ENCODE results near the gene ZNHIT6.

The ZNHIT6 gene

DNA sequence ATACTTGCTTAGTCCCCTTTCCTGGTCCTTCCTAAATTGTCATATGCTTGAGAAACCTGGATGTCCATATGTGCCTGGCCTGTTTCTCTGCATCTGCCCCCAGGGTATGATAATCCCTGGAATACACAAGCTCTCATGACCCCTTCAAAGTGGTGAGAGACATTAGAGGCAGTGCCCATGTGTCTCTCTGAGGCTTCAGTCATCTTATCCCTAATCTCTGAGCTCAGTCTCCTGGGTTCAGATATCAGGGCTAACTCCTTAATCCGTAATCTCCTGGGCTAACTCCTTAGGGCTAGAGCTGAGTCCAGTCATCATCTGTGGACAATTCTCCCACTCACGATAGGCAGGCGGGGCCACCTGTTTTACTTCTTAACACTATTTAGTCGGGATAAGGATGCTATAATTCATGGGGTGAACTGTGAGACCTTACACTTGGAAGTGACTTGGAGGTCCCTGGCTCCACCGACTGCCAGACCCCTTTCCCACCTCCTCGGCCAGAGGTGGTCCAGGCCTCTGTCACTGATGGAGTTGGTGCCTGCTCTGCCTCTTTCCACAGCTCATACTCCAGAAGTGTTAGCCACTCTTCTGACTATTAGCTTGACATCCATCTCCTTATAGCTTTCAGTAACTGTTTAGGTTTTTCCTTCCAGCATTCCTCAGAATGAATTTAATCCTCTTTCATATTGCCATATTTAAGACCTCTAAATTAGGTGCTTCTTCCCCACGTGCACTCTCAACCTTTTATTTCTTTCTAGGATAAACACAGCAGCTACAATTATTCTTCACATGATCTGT is 105.0 kb downstream of the ZNHIT6 start:
- TF ChIP-seq, protein P1, sequence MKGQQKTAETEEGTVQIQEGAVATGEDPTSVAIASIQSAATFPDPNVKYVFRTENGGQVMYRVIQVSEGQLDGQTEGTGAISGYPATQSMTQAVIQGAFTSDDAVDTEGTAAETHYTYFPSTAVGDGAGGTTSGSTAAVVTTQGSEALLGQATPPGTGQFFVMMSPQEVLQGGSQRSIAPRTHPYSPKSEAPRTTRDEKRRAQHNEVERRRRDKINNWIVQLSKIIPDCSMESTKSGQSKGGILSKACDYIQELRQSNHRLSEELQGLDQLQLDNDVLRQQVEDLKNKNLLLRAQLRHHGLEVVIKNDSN (IDR thresholded peaks at IDR 0.05), result no peak
- TF ChIP-seq CREB1 (IDR thresholded peaks at IDR 0.05; ENCODE audit: low read depth) (no peak), NFIC (IDR thresholded peaks at IDR 0.05) (no peak), YY1 (IDR thresholded peaks at IDR 0.05; ENCODE audit: low read depth) (no peak), EGR1 (IDR thresholded peaks at IDR 0.05) (no peak), TEAD4 (IDR thresholded peaks at IDR 0.05) (no peak)

DNA sequence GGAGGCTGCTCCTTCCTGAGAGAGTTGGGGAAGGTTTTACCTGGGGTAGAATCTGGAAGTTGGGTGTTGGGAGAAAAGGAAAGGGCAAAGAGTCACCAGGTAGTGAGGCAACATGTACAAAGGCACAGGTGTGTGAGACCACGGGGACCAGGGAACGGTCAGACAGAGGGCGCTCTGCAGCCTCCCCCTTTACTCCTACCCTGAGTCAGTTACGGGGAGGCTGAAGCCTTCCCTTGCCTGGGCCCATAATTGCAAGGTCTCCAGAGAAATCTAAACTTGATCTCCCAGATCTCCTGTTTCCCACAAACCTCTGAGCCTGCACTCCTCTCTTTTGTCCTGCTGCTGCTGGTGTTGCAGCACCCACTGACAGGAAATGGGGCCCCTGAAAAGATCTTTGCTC is 105.7 kb downstream of the ZNHIT6 start:
- TF ChIP-seq, protein P2, sequence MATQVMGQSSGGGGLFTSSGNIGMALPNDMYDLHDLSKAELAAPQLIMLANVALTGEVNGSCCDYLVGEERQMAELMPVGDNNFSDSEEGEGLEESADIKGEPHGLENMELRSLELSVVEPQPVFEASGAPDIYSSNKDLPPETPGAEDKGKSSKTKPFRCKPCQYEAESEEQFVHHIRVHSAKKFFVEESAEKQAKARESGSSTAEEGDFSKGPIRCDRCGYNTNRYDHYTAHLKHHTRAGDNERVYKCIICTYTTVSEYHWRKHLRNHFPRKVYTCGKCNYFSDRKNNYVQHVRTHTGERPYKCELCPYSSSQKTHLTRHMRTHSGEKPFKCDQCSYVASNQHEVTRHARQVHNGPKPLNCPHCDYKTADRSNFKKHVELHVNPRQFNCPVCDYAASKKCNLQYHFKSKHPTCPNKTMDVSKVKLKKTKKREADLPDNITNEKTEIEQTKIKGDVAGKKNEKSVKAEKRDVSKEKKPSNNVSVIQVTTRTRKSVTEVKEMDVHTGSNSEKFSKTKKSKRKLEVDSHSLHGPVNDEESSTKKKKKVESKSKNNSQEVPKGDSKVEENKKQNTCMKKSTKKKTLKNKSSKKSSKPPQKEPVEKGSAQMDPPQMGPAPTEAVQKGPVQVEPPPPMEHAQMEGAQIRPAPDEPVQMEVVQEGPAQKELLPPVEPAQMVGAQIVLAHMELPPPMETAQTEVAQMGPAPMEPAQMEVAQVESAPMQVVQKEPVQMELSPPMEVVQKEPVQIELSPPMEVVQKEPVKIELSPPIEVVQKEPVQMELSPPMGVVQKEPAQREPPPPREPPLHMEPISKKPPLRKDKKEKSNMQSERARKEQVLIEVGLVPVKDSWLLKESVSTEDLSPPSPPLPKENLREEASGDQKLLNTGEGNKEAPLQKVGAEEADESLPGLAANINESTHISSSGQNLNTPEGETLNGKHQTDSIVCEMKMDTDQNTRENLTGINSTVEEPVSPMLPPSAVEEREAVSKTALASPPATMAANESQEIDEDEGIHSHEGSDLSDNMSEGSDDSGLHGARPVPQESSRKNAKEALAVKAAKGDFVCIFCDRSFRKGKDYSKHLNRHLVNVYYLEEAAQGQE (IDR thresholded peaks at IDR 0.05; ENCODE audit: low read depth), result no peak
- TF ChIP-seq NFIC (IDR thresholded peaks at IDR 0.05) (no peak), TEAD4 (IDR thresholded peaks at IDR 0.05) (no peak), FOXM1 (IDR thresholded peaks at IDR 0.05; ENCODE audit: borderline replicate concordance, low read depth) (no peak), CEBPB (IDR thresholded peaks at IDR 0.05) (no peak), ZBTB7A (IDR thresholded peaks at IDR 0.05; ENCODE audit: low read depth) (no peak), RAD21 (IDR thresholded peaks at IDR 0.05; ENCODE audit: low read depth) (no peak), TAF1 (IDR thresholded peaks at IDR 0.05; ENCODE audit: low read depth) (no peak), EGR1 (IDR thresholded peaks at IDR 0.05) (no peak), EP300 (IDR thresholded peaks at IDR 0.05; ENCODE audit: borderline replicate concordance) (no peak), YY1 (IDR thresholded peaks at IDR 0.05; ENCODE audit: low read depth) (no peak)
- TF ChIP-seq, protein P3, sequence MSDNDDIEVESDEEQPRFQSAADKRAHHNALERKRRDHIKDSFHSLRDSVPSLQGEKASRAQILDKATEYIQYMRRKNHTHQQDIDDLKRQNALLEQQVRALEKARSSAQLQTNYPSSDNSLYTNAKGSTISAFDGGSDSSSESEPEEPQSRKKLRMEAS (IDR thresholded peaks at IDR 0.05), result no peak

DNA sequence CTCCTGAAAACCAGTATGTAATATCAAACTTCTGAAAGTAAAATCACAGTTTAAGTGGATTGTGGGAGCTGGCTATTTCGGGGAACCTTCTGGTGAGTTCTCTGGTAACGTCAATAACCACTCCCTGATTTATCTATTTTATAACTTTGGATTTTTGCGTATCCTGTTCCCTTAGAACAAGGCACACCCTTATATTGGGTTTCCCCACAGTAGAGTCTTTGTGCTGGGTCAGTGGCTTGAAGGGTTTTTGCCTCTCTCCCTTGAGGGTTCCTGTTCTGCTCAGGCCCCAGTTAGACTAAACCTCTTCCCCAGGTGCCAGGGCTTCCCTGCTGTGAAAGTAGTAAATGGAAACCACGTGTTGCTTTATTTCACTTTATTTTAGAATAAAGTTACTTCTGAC is 106.3 kb downstream of the ZNHIT6 start:
- TF ChIP-seq, protein P1 (IDR thresholded peaks at IDR 0.05), result no peak
- TF ChIP-seq EP300 (IDR thresholded peaks at IDR 0.05; ENCODE audit: borderline replicate concordance) (no peak), RAD21 (IDR thresholded peaks at IDR 0.05; ENCODE audit: low read depth) (no peak), NFIC (IDR thresholded peaks at IDR 0.05) (no peak), YY1 (IDR thresholded peaks at IDR 0.05; ENCODE audit: low read depth) (no peak), TAF1 (IDR thresholded peaks at IDR 0.05; ENCODE audit: low read depth) (no peak), EGR1 (IDR thresholded peaks at IDR 0.05) (no peak)
- TF ChIP-seq, protein P2 (IDR thresholded peaks at IDR 0.05; ENCODE audit: low read depth), result no peak
- TF ChIP-seq, protein P3 (IDR thresholded peaks at IDR 0.05), result no peak

- TF ChIP-seq YY1 (IDR thresholded peaks at IDR 0.05; ENCODE audit: low read depth), result no peak
- TF ChIP-seq, protein P3 (IDR thresholded peaks at IDR 0.05), result no peak
- TF ChIP-seq, protein P1 (IDR thresholded peaks at IDR 0.05), result no peak
- no peak for TF ChIP-seq CEBPB (IDR thresholded peaks at IDR 0.05)
- no peak for TF ChIP-seq CREB1 (IDR thresholded peaks at IDR 0.05; ENCODE audit: low read depth)
- TF ChIP-seq TCF12 (IDR thresholded peaks at IDR 0.05; ENCODE audit: low read depth), result no peak
- no peak for TF ChIP-seq TEAD4 (IDR thresholded peaks at IDR 0.05)
- TF ChIP-seq NFIC (IDR thresholded peaks at IDR 0.05), result no peak
- TF ChIP-seq FOXM1 (IDR thresholded peaks at IDR 0.05; ENCODE audit: borderline replicate concordance, low read depth), result no peak
- no peak for TF ChIP-seq RAD21 (IDR thresholded peaks at IDR 0.05; ENCODE audit: low read depth)
- TF ChIP-seq, protein P2 (IDR thresholded peaks at IDR 0.05; ENCODE audit: low read depth), result no peak
These were observed 108.6 kb downstream of the ZNHIT6 start for GRCh38 chr1:85599681-85600080.

All from Ishikawa (cell line).